GM23248 (cell line): ENCODE results near the gene S1PR1. TPM values are rescaled to one million over a fixed set of nuclear protein-coding genes. Genes with fewer than 3 reads are reported as not detected.

Experiments
- DNase-seq: peaks from one replicate; pipeline ENCODE4 v3.0.0-alpha.2; 2015
- H2AFZ ChIP-seq: fragments of 200-600 bp; sonication (generic); 2 replicates; pipeline ENCODE4 v1.6.1; 2016; ENCODE audit warnings: antibody characterized with exemption
- H3F3A ChIP-seq: fragments of 200-600 bp; sonication (generic); 2 replicates; pipeline ENCODE4 v1.6.1; 2016; ENCODE audit warnings: mild to moderate bottlenecking, antibody characterized with exemption, mixed run types; ENCODE audit not compliant: insufficient read depth
- H3K27ac ChIP-seq: fragments of 200-600 bp; sonication (generic); 2 replicates; pipeline ENCODE4 v1.5.1; 2016; ENCODE audit warnings: mild to moderate bottlenecking
- H3K27me3 ChIP-seq: fragments of 200-600 bp; sonication (generic); replicated peaks from 2 replicates; pipeline ENCODE4 v1.6.1; 2016; ENCODE audit warnings: mild to moderate bottlenecking; ENCODE audit not compliant: insufficient read depth
- H3K36me3 ChIP-seq: fragments of 200-600 bp; sonication (generic); 2 replicates; pipeline ENCODE4 v1.6.1; 2016; ENCODE audit warnings: low read depth, mild to moderate bottlenecking
- H3K4me1 ChIP-seq: fragments of 200-600 bp; sonication (generic); 2 replicates; pipeline ENCODE4 v1.6.1; 2016; ENCODE audit warnings: mild to moderate bottlenecking; ENCODE audit not compliant: insufficient read depth
- H3K4me2 ChIP-seq: fragments of 200-600 bp; sonication (generic); one replicate; pipeline ENCODE4 v1.6.1; 2016; ENCODE audit warnings: mild to moderate bottlenecking; ENCODE audit not compliant: unreplicated experiment
- H3K4me3 ChIP-seq: fragments of 200-600 bp; sonication (generic); 2 replicates; pipeline ENCODE4 v1.5.1; 2016; ENCODE audit warnings: mild to moderate bottlenecking
- H3K79me2 ChIP-seq: fragments of 200-600 bp; sonication (generic); 2 replicates; pipeline ENCODE4 v1.6.1; 2016; ENCODE audit warnings: mild to moderate bottlenecking; ENCODE audit not compliant: insufficient read depth
- H3K9ac ChIP-seq: fragments of 200-600 bp; sonication (generic); 2 replicates; pipeline ENCODE4 v1.6.1; 2016; ENCODE audit warnings: mild to moderate bottlenecking
- H3K9me2 ChIP-seq: fragments of 200-600 bp; sonication (generic); 2 replicates; pipeline ENCODE4 v1.6.1; 2016; ENCODE audit warnings: mixed run types, mild to moderate bottlenecking, moderate library complexity; ENCODE audit not compliant: insufficient read depth
- H3K9me3 ChIP-seq: fragments of 200-600 bp; sonication (generic); one replicate; pipeline ENCODE4 v1.6.1; 2017; ENCODE audit warnings: low read depth
- H4K20me1 ChIP-seq: fragments of 200-600 bp; sonication (generic); 2 replicates; pipeline ENCODE4 v1.6.0; 2016; ENCODE audit not compliant: insufficient read depth
- EZH2 ChIP-seq: fragments of 200-600 bp; sonication (generic); IDR thresholded peaks from 2 replicates; pipeline ENCODE4 v1.6.1; 2018; ENCODE audit warnings: antibody characterized with exemption, mild to moderate bottlenecking; ENCODE audit not compliant: insufficient read depth, poor library complexity, severe bottlenecking
- EZH2phosphoT487 ChIP-seq: fragments of 200-600 bp; sonication (generic); IDR thresholded peaks from 2 replicates; pipeline ENCODE4 v1.6.1; 2018; ENCODE audit warnings: antibody characterized with exemption, moderate library complexity, mild to moderate bottlenecking, low read depth; ENCODE audit not compliant: insufficient read depth
- WGBS, 2 experiments: methylation state at CpG; one replicate each; pipeline ENCODE4 v1.1.6; 2015 to 2017; ENCODE audit warnings: low lambda C conversion rate in 2 of 2, low coverage in 1 of 2; ENCODE audit errors: missing lambda C conversion rate in 2 of 2; 5-methylcytosine and 5-hydroxymethylcytosine counted together
- in situ Hi-C: fragments of 300-500 bp; cut with MboI; formaldehyde crosslinking; loops from 2 replicates; pipeline ENCODE4 v1.15.0; 2020
- polyA plus RNA-seq: library from polyadenylated mRNA; unstranded; fragments of >200 nt; fragmentation: Nextera tagmentation; extraction: Ambion mirVana; gene quantifications from 2 replicates; pipeline ENCODE4 v1.2.1, GENCODE V29; 2016
- total RNA-seq: library from RNA; depleted of rRNA; stranded (reverse); fragments of >200 nt; shearing (Covaris generic); gene quantifications from 2 replicates; pipeline ENCODE4 v1.2.3, GENCODE V29; 2014

The S1PR1 gene
- total and polyA plus RNA-seq, 2 experiments from 2014 or later, result 44.3 to 48.5 TPM

GRCh38 chr1:101245246-101245927, 8.6 kb downstream of the S1PR1 start:
- H3K4me2 ChIP-seq, result no peak overlapping the region
- H3K9me3 ChIP-seq, result no peaks in the 10 kb centered on the region
- H3K9ac ChIP-seq, result no peak overlapping the region
- no peak for DNase-seq
- no peaks in the 10 kb centered on the region for H4K20me1 ChIP-seq
- no peaks in the 10 kb centered on the region for H3K4me1 ChIP-seq
- TF ChIP-seq EZH2 (no peak), EZH2phosphoT487 (no peak)
- no peaks in the 10 kb centered on the region for H3K9me2 ChIP-seq
- H3K36me3 ChIP-seq, result peaks cover 12% of the 10 kb centered on the region
- H3K79me2 ChIP-seq, result peaks cover 11% of the 10 kb centered on the region
- no peak overlapping the region for H2AFZ ChIP-seq
- peaks cover 5% of the 10 kb centered on the region; the same call in 1 of the 2 replicates for H3F3A ChIP-seq
- no peak overlapping the region for H3K4me3 ChIP-seq
- no peak overlapping the region for H3K27ac ChIP-seq
- WGBS, 2 experiments, result 91 to 94% methylated on average over 2 of the region's 2 CpGs
- in situ Hi-C loops, result no loop called here
- no peaks in the 10 kb centered on the region for H3K27me3 ChIP-seq

- Histone ChIP-seq H3K4me2 (no peak overlapping the region), H3K79me2 (no peaks in the 10 kb centered on the region), H3K9me2 (no peaks in the 10 kb centered on the region), H3K9ac (no peak overlapping the region), H3K4me3 (no peak overlapping the region), H3F3A (peaks cover 5% of the 10 kb centered on the region; the same call in 1 of the 2 replicates), H3K36me3 (0 out of 2 replicates have a peak, but pooled peaks cover 3% of the 10 kb centered on the region), H3K4me1 (no peaks in the 10 kb centered on the region), H3K27me3 (no peaks in the 10 kb centered on the region), H2AFZ (no peak overlapping the region), H4K20me1 (no peaks in the 10 kb centered on the region), H3K9me3 (no peaks in the 10 kb centered on the region), H3K27ac (no peak overlapping the region)
- no peak for TF ChIP-seq EZH2
- TF ChIP-seq EZH2phosphoT487, result no peak
- 77 to 80% methylated on average over 6 of the region's 6 CpGs for WGBS, 2 experiments
- DNase-seq, result no peak
- in situ Hi-C loops, result no loop called here
These were observed 10.8 kb downstream of the S1PR1 start for GRCh38 chr1:101247404-101248287.

GRCh38 chr1:101250222-101250621, 13.4 kb downstream of the S1PR1 start:
- Histone ChIP-seq H4K20me1 (no peaks in the 10 kb centered on the region), H3K4me3 (no peak overlapping the region), H2AFZ (no peak overlapping the region), H3F3A (peaks cover 5% of the 10 kb centered on the region), H3K9me3 (no peaks in the 10 kb centered on the region), H3K4me1 (0 out of 2 replicates have a peak, but pooled peaks cover 6% of the 10 kb centered on the region), H3K79me2 (no peaks in the 10 kb centered on the region), H3K27me3 (no peaks in the 10 kb centered on the region), H3K4me2 (no peak overlapping the region), H3K9me2 (no peaks in the 10 kb centered on the region), H3K27ac (no peak overlapping the region), H3K9ac (no peak overlapping the region), H3K36me3 (no peaks in the 10 kb centered on the region)
- WGBS, 2 experiments, result 92 to 99% methylated on average over 3 of the region's 3 CpGs
- TF ChIP-seq EZH2phosphoT487, result no peak
- DNase-seq, result no peak
- in situ Hi-C loops, result no loop called here

- Histone ChIP-seq H3K4me1 (0 out of 2 replicates have a peak, but pooled peaks cover 6% of the 10 kb centered on the region), H2AFZ (no peak overlapping the region; the same call in 1 of the 2 replicates), H3K9ac (no peak overlapping the region), H3F3A (peaks cover 5% of the 10 kb centered on the region), H3K27ac (no peak overlapping the region), H3K27me3 (no peaks in the 10 kb centered on the region), H3K4me3 (no peak overlapping the region), H3K9me3 (no peaks in the 10 kb centered on the region), H3K36me3 (no peaks in the 10 kb centered on the region), H4K20me1 (no peaks in the 10 kb centered on the region), H3K9me2 (no peaks in the 10 kb centered on the region), H3K4me2 (no peak overlapping the region), H3K79me2 (no peaks in the 10 kb centered on the region)
- DNase-seq, result no peak
- in situ Hi-C loops, result no loop called here
- WGBS, 2 experiments, result 33 to 49% methylated on average over 5 of the region's 5 CpGs
- TF ChIP-seq EZH2 (no peak), EZH2phosphoT487 (no peak)
These were observed 13.9 kb downstream of the S1PR1 start for GRCh38 chr1:101250656-101251272.
